22Rv1 (cell line): ENCODE results near the gene BARX1.

ENCODE experiments used
- ZFX ChIP-seq: fragments of 450-650 bp; IDR thresholded peaks from 2 replicates; pipeline ENCODE4 v1.6.1; 2017; ENCODE audit warnings: antibody characterized with exemption, borderline replicate concordance
- TF ChIP-seq, protein P1 (sequence below): fragments of 450-650 bp; IDR thresholded peaks from 2 replicates; pipeline ENCODE4 v1.5.1; 2017; ENCODE audit warnings: mild to moderate bottlenecking

DNA sequence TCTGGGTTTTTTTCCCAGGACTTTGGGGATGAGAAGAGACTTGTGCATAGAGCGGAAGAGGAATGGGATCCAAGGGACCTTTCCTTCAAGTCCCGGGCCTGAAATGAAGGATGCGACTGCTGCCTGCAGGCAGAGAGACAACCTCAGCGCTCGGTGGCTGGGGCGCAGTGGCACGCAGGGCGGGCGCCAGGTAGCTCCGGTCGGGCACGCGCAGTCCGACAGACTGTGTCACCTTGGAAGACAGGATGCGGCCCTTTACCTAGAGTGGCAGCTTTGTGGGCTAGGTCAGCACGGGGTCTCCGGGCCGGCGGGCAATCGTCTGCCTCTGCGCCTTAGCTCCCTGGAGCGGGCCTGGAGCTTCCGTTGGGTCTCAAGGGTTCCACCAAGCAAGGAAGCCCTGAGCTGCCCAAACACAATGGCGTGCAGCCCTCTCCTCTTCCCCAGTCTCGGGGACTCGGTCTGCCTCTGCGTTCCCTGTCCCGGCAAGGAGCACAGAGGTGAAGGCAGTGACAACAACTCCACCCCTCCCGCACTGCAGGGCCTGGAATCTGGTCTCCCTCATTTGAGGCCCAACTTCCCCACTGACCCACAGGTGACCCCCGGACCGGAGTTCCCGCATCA is 6.0 kb downstream of the BARX1 start:
- TF ChIP-seq, protein P1, sequence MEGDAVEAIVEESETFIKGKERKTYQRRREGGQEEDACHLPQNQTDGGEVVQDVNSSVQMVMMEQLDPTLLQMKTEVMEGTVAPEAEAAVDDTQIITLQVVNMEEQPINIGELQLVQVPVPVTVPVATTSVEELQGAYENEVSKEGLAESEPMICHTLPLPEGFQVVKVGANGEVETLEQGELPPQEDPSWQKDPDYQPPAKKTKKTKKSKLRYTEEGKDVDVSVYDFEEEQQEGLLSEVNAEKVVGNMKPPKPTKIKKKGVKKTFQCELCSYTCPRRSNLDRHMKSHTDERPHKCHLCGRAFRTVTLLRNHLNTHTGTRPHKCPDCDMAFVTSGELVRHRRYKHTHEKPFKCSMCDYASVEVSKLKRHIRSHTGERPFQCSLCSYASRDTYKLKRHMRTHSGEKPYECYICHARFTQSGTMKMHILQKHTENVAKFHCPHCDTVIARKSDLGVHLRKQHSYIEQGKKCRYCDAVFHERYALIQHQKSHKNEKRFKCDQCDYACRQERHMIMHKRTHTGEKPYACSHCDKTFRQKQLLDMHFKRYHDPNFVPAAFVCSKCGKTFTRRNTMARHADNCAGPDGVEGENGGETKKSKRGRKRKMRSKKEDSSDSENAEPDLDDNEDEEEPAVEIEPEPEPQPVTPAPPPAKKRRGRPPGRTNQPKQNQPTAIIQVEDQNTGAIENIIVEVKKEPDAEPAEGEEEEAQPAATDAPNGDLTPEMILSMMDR, result no peak
- no peak for TF ChIP-seq ZFX
